SK-N-SH (cell line): Measurements from ENCODE around the gene BRSK1. TPM values are rescaled to one million over a fixed set of nuclear protein-coding genes. Genes with fewer than 3 reads are reported as not detected.

Experiments
- CTCF ChIA-PET: fragments of 300-600, 350-600 bp; formaldehyde crosslinking; extraction: SDS; loops from one replicate; lab custom pipeline; 2021; lab: Yijun Ruan, JAX
- POLR2A ChIA-PET: fragments of 350-600 bp; sonication (Branson Sonifier 250); formaldehyde crosslinking; extraction: SDS; loops from one replicate; lab custom pipeline; 2020; ENCODE audit warnings: antibody characterized with exemption, inconsistent platforms; lab: Yijun Ruan, JAX
- DNase-seq: peaks from one replicate; pipeline ENCODE4 v3.0.0; 2012
- H2AFZ ChIP-seq: fragments of 200-600 bp; sonication (generic); 2 replicates; pipeline ENCODE4 v1.8.1; 2016; ENCODE audit warnings: antibody characterized with exemption, mild to moderate bottlenecking, low read depth
- H3F3A ChIP-seq: fragments of 200-600 bp; sonication (generic); replicated peaks from 2 replicates; pipeline ENCODE3; 2016; ENCODE audit warnings: antibody characterized with exemption, mild to moderate bottlenecking; ENCODE audit not compliant: insufficient read depth
- H3K27ac ChIP-seq, 2 experiments: fragments of 200-500 bp in 1 of 2; fragments of 200-600 bp in 1 of 2; sonication (Bioruptor generic) in 1 of 2; sonication (generic), shearing (Covaris generic) in 1 of 2; 2 replicates each; pipeline versions ENCODE4 v1.5.1 to v1.6.1; 2014 to 2016; ENCODE audit warnings: low read depth in 2 of 2, inconsistent platforms in 1 of 2, low read length in 1 of 2, mild to moderate bottlenecking in 1 of 2, mixed read lengths in 1 of 2
- H3K27me3 ChIP-seq: fragments of 200-600 bp; sonication (generic), shearing (Covaris generic); 2 replicates; pipeline ENCODE4 v1.6.1; 2016; ENCODE audit warnings: mixed run types; ENCODE audit not compliant: insufficient read depth
- H3K36me3 ChIP-seq, 2 experiments: fragments of 200-500 bp in 1 of 2; fragments of 200-600 bp in 1 of 2; sonication (Bioruptor generic) in 1 of 2; sonication (generic) in 1 of 2; replicated peaks in 1 of 2; 2 replicates each; pipeline versions ENCODE3 to v1.5.1; 2014 to 2016; ENCODE audit warnings: low read length in 1 of 2, mild to moderate bottlenecking in 1 of 2; ENCODE audit not compliant: insufficient read depth in 2 of 2, control insufficient read depth in 1 of 2
- H3K4me1 ChIP-seq, 2 experiments: fragments of 200-500 bp in 1 of 2; fragments of 200-600 bp in 1 of 2; sonication (Bioruptor generic) in 1 of 2; sonication (generic), shearing (Covaris generic) in 1 of 2; 2 replicates each; pipeline versions ENCODE4 v1.5.1 to v1.6.1; 2014 to 2016; ENCODE audit warnings: low read depth in 1 of 2, low read length in 1 of 2, mixed run types in 1 of 2; ENCODE audit not compliant: insufficient read depth in 2 of 2, control insufficient read depth in 1 of 2
- H3K4me2 ChIP-seq: fragments of 200-600 bp; sonication (generic), shearing (Covaris generic); 2 replicates; pipeline ENCODE4 v1.6.1; 2017; ENCODE audit warnings: mixed run types
- H3K4me3 ChIP-seq, 2 experiments: fragments of 200-500 bp in 1 of 2; fragments of 200-600 bp in 1 of 2; sonication (Bioruptor generic) in 1 of 2; sonication (generic), shearing (Covaris generic) in 1 of 2; 2 replicates each; pipeline versions ENCODE4 v1.5.1 to v1.8.1; 2014 to 2016; ENCODE audit warnings: low read depth in 2 of 2, inconsistent platforms in 1 of 2, low read length in 1 of 2, mild to moderate bottlenecking in 1 of 2, mixed read lengths in 1 of 2, moderate library complexity in 1 of 2
- H3K79me2 ChIP-seq: fragments of 200-600 bp; sonication (generic); 2 replicates; pipeline ENCODE4 v1.8.1; 2017; ENCODE audit warnings: mild to moderate bottlenecking; ENCODE audit not compliant: insufficient read depth
- H3K9ac ChIP-seq: fragments of 200-600 bp; sonication (generic); 2 replicates; pipeline ENCODE4 v1.6.1; 2017; ENCODE audit warnings: mixed run types
- H3K9me2 ChIP-seq: fragments of 200-600 bp; sonication (generic); 2 replicates; pipeline ENCODE4 v1.6.1; 2017; ENCODE audit warnings: mixed run types
- H3K9me3 ChIP-seq: fragments of 200-600 bp; sonication (generic); 2 replicates; pipeline ENCODE4 v1.6.1; 2017; ENCODE audit warnings: mixed run types, mild to moderate bottlenecking, moderate library complexity
- H4K20me1 ChIP-seq: fragments of 200-600 bp; sonication (generic); 2 replicates; pipeline ENCODE4 v1.6.1; 2017; ENCODE audit warnings: mild to moderate bottlenecking, mixed run types; ENCODE audit not compliant: insufficient read depth
- CHD2 ChIP-seq: fragments of 150-350 bp; IDR thresholded peaks from 2 replicates; pipeline ENCODE4 v1.6.1; 2018; ENCODE audit warnings: low read length; ENCODE audit not compliant: partially characterized antibody
- ELF1 ChIP-seq: IDR thresholded peaks from 2 replicates; pipeline ENCODE4 v1.4.0; 2012
- EP300 ChIP-seq, 2 experiments: IDR thresholded peaks; 2 replicates each; pipeline versions ENCODE4 v1.4.0 to v1.6.1; 2012; ENCODE audit warnings: borderline replicate concordance in 1 of 2, low read depth in 1 of 2, low read length in 1 of 2
- FOSL2 ChIP-seq: IDR thresholded peaks from 2 replicates; pipeline ENCODE4 v1.4.0; 2012; ENCODE audit warnings: low read depth, mild to moderate bottlenecking, moderate library complexity, borderline replicate concordance
- GATA2 ChIP-seq: sonication (generic); formaldehyde crosslinking; IDR thresholded peaks from 2 replicates; pipeline ENCODE4 v1.5.0; 2020; ENCODE audit warnings: mild to moderate bottlenecking, missing genetic modification reagents
- JUND ChIP-seq: IDR thresholded peaks from 2 replicates; pipeline ENCODE4 v1.4.0; 2012
- MAX ChIP-seq: IDR thresholded peaks from 2 replicates; pipeline ENCODE4 v1.4.0; 2012; ENCODE audit warnings: low read depth
- NRF1 ChIP-seq: IDR thresholded peaks from 2 replicates; pipeline ENCODE4 v1.6.1; 2012; ENCODE audit warnings: low read depth, mild to moderate bottlenecking, low read length
- POLR2AphosphoS5 ChIP-seq: IDR thresholded peaks from 2 replicates; pipeline ENCODE4 v1.6.1; 2012; ENCODE audit warnings: low read depth, low read length
- RAD21 ChIP-seq: IDR thresholded peaks from 2 replicates; pipeline ENCODE4 v1.6.1; 2012; ENCODE audit warnings: mild to moderate bottlenecking, low read length
- RCOR1 ChIP-seq: fragments of 150-350 bp; IDR thresholded peaks from 2 replicates; pipeline ENCODE4 v1.6.1; 2017; ENCODE audit warnings: antibody characterized with exemption, low read length
- RFX5 ChIP-seq: IDR thresholded peaks from 2 replicates; pipeline ENCODE4 v1.6.1; 2012; ENCODE audit warnings: mild to moderate bottlenecking, improper control_type of control experiment, low read length
- RXRA ChIP-seq: IDR thresholded peaks from 2 replicates; pipeline ENCODE4 v1.4.0; 2012; ENCODE audit warnings: low read depth, mild to moderate bottlenecking, borderline replicate concordance
- SIN3A ChIP-seq: IDR thresholded peaks from 2 replicates; pipeline ENCODE4 v1.6.1; 2012; ENCODE audit warnings: low read depth, mild to moderate bottlenecking, low read length, moderate library complexity, borderline replicate concordance
- SMC3 ChIP-seq: IDR thresholded peaks from 2 replicates; pipeline ENCODE4 v1.6.1; 2012; ENCODE audit warnings: low read depth, low read length, improper control_type of control experiment
- TCF12 ChIP-seq: IDR thresholded peaks from 2 replicates; pipeline ENCODE4 v1.4.0; 2012
- TEAD4 ChIP-seq: IDR thresholded peaks from 2 replicates; pipeline ENCODE4 v1.4.0; 2012; ENCODE audit warnings: mild to moderate bottlenecking, borderline replicate concordance; ENCODE audit not compliant: insufficient read depth
- USF2 ChIP-seq: fragments of 150-350 bp; IDR thresholded peaks from 2 replicates; pipeline ENCODE4 v1.6.1; 2017; ENCODE audit warnings: antibody characterized with exemption, low read length, low read depth, borderline replicate concordance
- WGBS: methylation state at CpG from one replicate; pipeline ENCODE4 v1.1.6; 2017; ENCODE audit warnings: low lambda C conversion rate; 5-methylcytosine and 5-hydroxymethylcytosine counted together
- polyA plus RNA-seq, 3 experiments: library from polyadenylated mRNA; depleted of rRNA; stranded (reverse); fragments of >200 nt; gene quantifications; 2 replicates each; pipeline ENCODE4 v1.2.3, GENCODE V29; 2012
- TF ChIP-seq, protein P1 (sequence below): IDR thresholded peaks from 2 replicates; pipeline ENCODE4 v1.4.0; 2012; ENCODE audit warnings: low read depth, borderline replicate concordance

BRSK1 gene
- polyA plus RNA-seq, 1 of the 3 experiments (the other 2 are of a cell fraction) = 49.7 TPM

- Histone ChIP-seq H2AFZ (no peak overlapping the region), H3K4me3 (no peak overlapping the region), H3K27me3 (no peaks in the 10 kb centered on the region), H3K9me2 (no peaks in the 10 kb centered on the region), H3K27ac (no peak overlapping the region), H3K79me2 (no peaks in the 10 kb centered on the region; the same call in 1 of the 2 replicates), H3K4me1 (no peaks in the 10 kb centered on the region), H3K9ac (no peak overlapping the region), H3K36me3 (peaks cover 2 to 4% of the 10 kb centered on the region in 2 experiments), H3K4me2 (no peak overlapping the region), H4K20me1 (no peaks in the 10 kb centered on the region), H3F3A (no peaks in the 10 kb centered on the region), H3K9me3 (no peaks in the 10 kb centered on the region)
- no peak for TF ChIP-seq TCF12
- TF ChIP-seq RAD21 = no peak
- no peak for DNase-seq
- POLR2A ChIA-PET = no interaction called here
- 95% methylated on average over 3 of the region's 3 CpGs for WGBS
- CTCF ChIA-PET = no interaction called here
These were observed 17.4 kb upstream of the BRSK1 start for GRCh38 chr19:55266404-55266803.

DNA sequence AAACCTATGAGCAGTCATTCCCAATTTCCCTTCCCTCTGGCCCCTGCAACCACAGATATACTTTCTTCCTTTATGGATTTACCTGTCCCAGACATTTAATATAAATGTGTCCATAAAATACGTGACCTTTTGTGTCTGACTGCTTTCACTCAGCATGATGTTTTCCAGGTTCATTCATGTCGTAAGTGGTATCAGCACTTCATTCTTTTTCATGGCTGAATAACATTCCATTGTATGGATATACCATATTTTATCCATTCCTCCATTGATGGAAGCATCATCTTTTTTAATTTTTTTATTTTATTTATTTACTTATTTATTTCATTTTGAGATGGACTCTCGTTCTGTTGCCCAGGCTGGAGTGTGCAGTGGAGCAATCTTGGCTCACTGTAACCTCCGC, 17.0 kb upstream of the BRSK1 start:
- H3K79me2 ChIP-seq = no peaks in the 10 kb centered on the region; the same call in 1 of the 2 replicates
- 94% methylated on average over 4 of the region's 4 CpGs for WGBS
- no peaks in the 10 kb centered on the region for H3F3A ChIP-seq
- no peak for TF ChIP-seq EP300 (IDR thresholded peaks at IDR 0.05; ENCODE audit: borderline replicate concordance in 1 of 2, low read depth in 1 of 2, low read length in 1 of 2)
- no peak for TF ChIP-seq RCOR1
- no peak for TF ChIP-seq RXRA
- TF ChIP-seq POLR2AphosphoS5 = no peak
- no peak for TF ChIP-seq SMC3
- TF ChIP-seq NRF1 = no peak
- H3K4me2 ChIP-seq = no peak overlapping the region
- no peak overlapping the region for H3K9ac ChIP-seq
- H3K9me2 ChIP-seq = no peaks in the 10 kb centered on the region
- CTCF ChIA-PET = interaction anchor here (0.6 kb wide), 1 partner anchor 199 kb away, joined by 5 read pairs; no protein-coding TSS in a partner anchor
- DNase-seq = no peak
- peaks cover 2 to 4% of the 10 kb centered on the region in 2 experiments for H3K36me3 ChIP-seq
- no peak overlapping the region for H3K27ac ChIP-seq
- no peaks in the 10 kb centered on the region for H3K9me3 ChIP-seq
- no peak overlapping the region for H3K4me3 ChIP-seq
- H2AFZ ChIP-seq = no peak overlapping the region
- POLR2A ChIA-PET = no interaction called here
- H3K4me1 ChIP-seq = no peaks in the 10 kb centered on the region
- no peaks in the 10 kb centered on the region for H3K27me3 ChIP-seq
- no peaks in the 10 kb centered on the region for H4K20me1 ChIP-seq

DNA sequence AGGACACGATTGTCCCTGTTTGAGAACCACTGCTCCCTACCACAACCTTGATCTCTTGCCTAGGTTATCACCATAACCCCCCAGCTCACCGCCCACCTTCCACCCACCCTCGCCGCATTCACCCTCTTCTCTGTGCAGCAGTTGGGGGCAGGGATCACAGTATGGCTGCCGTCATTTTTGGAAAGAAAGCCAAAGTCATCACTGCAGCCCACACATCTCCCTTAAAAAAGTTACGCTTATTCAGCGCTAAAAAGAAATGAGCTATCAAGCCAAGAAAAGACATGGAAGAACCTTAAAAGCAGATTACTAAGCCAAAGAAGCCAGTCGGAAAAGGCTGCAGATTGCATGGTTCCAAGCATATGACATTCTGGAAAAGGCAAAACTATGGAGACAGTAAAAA, 14.5 kb upstream of the BRSK1 start:
- Histone ChIP-seq H3F3A (no peaks in the 10 kb centered on the region), H3K4me3 (no peak overlapping the region), H3K9me3 (no peaks in the 10 kb centered on the region), H4K20me1 (no peaks in the 10 kb centered on the region), H2AFZ (no peak overlapping the region), H3K4me2 (no peak overlapping the region), H3K36me3 (peaks cover 4 to 6% of the 10 kb centered on the region in 2 experiments), H3K9ac (no peak overlapping the region), H3K4me1 (no peaks in the 10 kb centered on the region), H3K27me3 (no peaks in the 10 kb centered on the region), H3K79me2 (no peaks in the 10 kb centered on the region; the same call in 1 of the 2 replicates), H3K27ac (no peak overlapping the region), H3K9me2 (no peaks in the 10 kb centered on the region)
- WGBS = 93% methylated on average over 8 of the region's 8 CpGs
- no peak for DNase-seq
- ChIA-PET CTCF (interaction anchor here (0.8 kb wide), 1 partner anchor 32 kb away, joined by 3 read pairs; no protein-coding TSS in a partner anchor), POLR2A (interaction anchor here (1.3 kb wide), 1 partner anchor 10 kb away, joined by 4 read pairs; the partner anchor contains the start of gene PPP6R1)
- TF ChIP-seq RFX5 (no peak), SMC3 (no peak), FOSL2 (no peak), TCF12 (no peak), ELF1 (no peak), TEAD4 (no peak), JUND (no peak), GATA2 (no peak), POLR2AphosphoS5 (no peak), CHD2 (no peak), USF2 (no peak), EP300 (IDR thresholded peaks at IDR 0.05; ENCODE audit: borderline replicate concordance in 1 of 2, low read depth in 1 of 2, low read length in 1 of 2) (no peak), RXRA (no peak), MAX (no peak), SIN3A (no peak), RAD21 (no peak)
- TF ChIP-seq, protein P1, sequence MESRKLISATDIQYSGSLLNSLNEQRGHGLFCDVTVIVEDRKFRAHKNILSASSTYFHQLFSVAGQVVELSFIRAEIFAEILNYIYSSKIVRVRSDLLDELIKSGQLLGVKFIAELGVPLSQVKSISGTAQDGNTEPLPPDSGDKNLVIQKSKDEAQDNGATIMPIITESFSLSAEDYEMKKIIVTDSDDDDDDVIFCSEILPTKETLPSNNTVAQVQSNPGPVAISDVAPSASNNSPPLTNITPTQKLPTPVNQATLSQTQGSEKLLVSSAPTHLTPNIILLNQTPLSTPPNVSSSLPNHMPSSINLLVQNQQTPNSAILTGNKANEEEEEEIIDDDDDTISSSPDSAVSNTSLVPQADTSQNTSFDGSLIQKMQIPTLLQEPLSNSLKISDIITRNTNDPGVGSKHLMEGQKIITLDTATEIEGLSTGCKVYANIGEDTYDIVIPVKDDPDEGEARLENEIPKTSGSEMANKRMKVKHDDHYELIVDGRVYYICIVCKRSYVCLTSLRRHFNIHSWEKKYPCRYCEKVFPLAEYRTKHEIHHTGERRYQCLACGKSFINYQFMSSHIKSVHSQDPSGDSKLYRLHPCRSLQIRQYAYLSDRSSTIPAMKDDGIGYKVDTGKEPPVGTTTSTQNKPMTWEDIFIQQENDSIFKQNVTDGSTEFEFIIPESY = no peak
